A549 (cell line): ENCODE data around the gene COL2A1. TPM values are rescaled to one million over a fixed set of nuclear protein-coding genes. Genes with fewer than 3 reads are reported as not detected.

Source experiments
- ATAC-seq, 2 experiments: fragments of 200-7000 bp in 1 of 2; fragments of >200 bp in 1 of 2; cut with Nextera tagmentation in 1 of 2; cut with Tn5 transposase in 1 of 2; 3 replicates each; pipeline versions ENCODE4 v1.8.0 to v1.9.1; 2018 to 2020; ENCODE audit warnings: mild to moderate bottlenecking in 1 of 2, moderate library complexity in 1 of 2
- CTCF ChIA-PET: fragments of 300-600 bp; sonication (Branson Sonifier 250); formaldehyde crosslinking; extraction: SDS; loops from one replicate; lab custom pipeline; 2021; ENCODE audit warnings: antibody characterized with exemption, inconsistent platforms; lab: Yijun Ruan, JAX
- POLR2A ChIA-PET: fragments of 350-600 bp; formaldehyde crosslinking; extraction: SDS; loops from one replicate; lab custom pipeline; 2021; ENCODE audit warnings: antibody characterized with exemption, inconsistent platforms; lab: Yijun Ruan, JAX
- DNase-seq, 2 experiments: peaks; one replicate each; pipeline versions ENCODE4 v3.0.0 to v3.0.0-alpha.2; 2011 to 2016; ENCODE audit warnings: low read depth in 1 of 2, low spot score in 1 of 2
- FAIRE-seq: peaks from 2 replicates; lab custom pipeline; 2011; peaks lifted over from hg19 to GRCh38; lab: Jason Lieb, UNC
- H3K27ac ChIP-seq, 2 experiments: fragments of >200 bp; sonication (Bioruptor Twin); formaldehyde crosslinking; 3 replicates each; pipeline ENCODE4 v1.5.1; 2016 to 2017
- H3K4me1 ChIP-seq: fragments of >200 bp; sonication (Bioruptor Twin); formaldehyde crosslinking; 3 replicates; pipeline ENCODE4 v1.6.1; 2016
- H3K4me2 ChIP-seq: fragments of >200 bp; sonication (Bioruptor Twin); formaldehyde crosslinking; 3 replicates; pipeline ENCODE4 v1.6.1; 2016
- H3K4me3 ChIP-seq: fragments of >200 bp; sonication (Bioruptor Twin); formaldehyde crosslinking; 3 replicates; pipeline ENCODE4 v1.5.1; 2016
- H3K9me3 ChIP-seq: fragments of >200 bp; sonication (Bioruptor Twin); formaldehyde crosslinking; 3 replicates; pipeline ENCODE4 v1.6.1; 2016
- FOXS1 ChIP-seq: fragments of 250-450 bp; sonication (Bioruptor Pico); IDR thresholded peaks from 2 replicates; pipeline ENCODE4 v1.5.0; 2020; ENCODE audit warnings: mild to moderate bottlenecking, moderate library complexity
- MAFK ChIP-seq: fragments of 450-650 bp; IDR thresholded peaks from 2 replicates; pipeline ENCODE4 v1.6.1; 2014; ENCODE audit not compliant: partially characterized antibody
- MYC ChIP-seq: IDR thresholded peaks from 2 replicates; pipeline ENCODE4 v1.6.1; 2012; ENCODE audit warnings: mild to moderate bottlenecking, inconsistent platforms, low read length, improper control_type of control experiment, borderline replicate concordance
- NPAS2 ChIP-seq: fragments of 250-450 bp; sonication (Bioruptor Pico); IDR thresholded peaks from 2 replicates; pipeline ENCODE4 v1.8.0; 2022; ENCODE audit warnings: mild to moderate bottlenecking, moderate library complexity, borderline replicate concordance
- NR3C1 ChIP-seq: fragments of >200 bp; sonication (Bioruptor Twin); formaldehyde crosslinking; IDR thresholded peaks from 3 replicates; pipeline ENCODE4 v1.6.1; 2017
- PBX3 ChIP-seq: IDR thresholded peaks from 2 replicates; pipeline ENCODE4 v1.6.1; 2012
- PHF8 ChIP-seq: fragments of 200-600 bp; sonication (generic); IDR thresholded peaks from 2 replicates; pipeline ENCODE4 v1.6.1; 2016; ENCODE audit warnings: low read depth, mild to moderate bottlenecking, antibody characterized with exemption, moderate library complexity, borderline replicate concordance
- POLR2AphosphoS2 ChIP-seq: conservative IDR thresholded peaks from 2 replicates; pipeline ENCODE4 v1.6.1; 2012; ENCODE audit warnings: low read length, improper control_type of control experiment, inconsistent platforms
- RARB ChIP-seq: fragments of 250-450 bp; sonication (Bioruptor Pico); IDR thresholded peaks from 2 replicates; pipeline ENCODE4 v1.8.0; 2021; ENCODE audit warnings: mild to moderate bottlenecking, moderate library complexity
- RFX5 ChIP-seq: fragments of 450-650 bp; IDR thresholded peaks from 2 replicates; pipeline ENCODE4 v1.7.1; 2014; ENCODE audit warnings: antibody characterized with exemption, mild to moderate bottlenecking, moderate library complexity
- RNF2 ChIP-seq: fragments of 200-600 bp; sonication (generic); IDR thresholded peaks from 2 replicates; pipeline ENCODE4 v1.6.1; 2016; ENCODE audit warnings: low read depth, mild to moderate bottlenecking, antibody characterized with exemption, moderate library complexity, borderline replicate concordance
- SREBF2 ChIP-seq: fragments of 450-650 bp; IDR thresholded peaks from 2 replicates; pipeline ENCODE4 v1.6.1; 2014; ENCODE audit warnings: mild to moderate bottlenecking, moderate library complexity
- TFCP2L1 ChIP-seq: fragments of 250-450 bp; sonication (Bioruptor Pico); IDR thresholded peaks from 2 replicates; pipeline ENCODE4 v1.5.0; 2021; ENCODE audit warnings: mild to moderate bottlenecking
- USF2 ChIP-seq: fragments of 450-650 bp; IDR thresholded peaks from 2 replicates; pipeline ENCODE4 v1.6.1; 2014; ENCODE audit warnings: antibody characterized with exemption
- ZC3H11A ChIP-seq: fragments of 450-650 bp; IDR thresholded peaks from 2 replicates; pipeline ENCODE4 v1.6.1; 2014; ENCODE audit warnings: antibody characterized with exemption, mild to moderate bottlenecking
- ZFP36 ChIP-seq: fragments of 450-650 bp; IDR thresholded peaks from 2 replicates; pipeline ENCODE4 v1.6.1; 2014; ENCODE audit warnings: borderline replicate concordance; ENCODE audit not compliant: partially characterized antibody
- ZNF302 ChIP-seq: fragments of 250-450 bp; sonication (Bioruptor Pico); IDR thresholded peaks from 2 replicates; pipeline ENCODE4 v1.9.0; 2021; ENCODE audit warnings: inconsistent platforms, mild to moderate bottlenecking, moderate library complexity
- ZSCAN20 ChIP-seq: fragments of 250-450 bp; sonication (Bioruptor Pico); IDR thresholded peaks from 2 replicates; pipeline ENCODE4 v1.8.0; 2022; ENCODE audit warnings: mild to moderate bottlenecking, moderate library complexity
- WGBS: methylation state at CpG from one replicate; pipeline ENCODE4 v1.1.6; 2017; ENCODE audit errors: missing lambda C conversion rate; 5-methylcytosine and 5-hydroxymethylcytosine counted together
- polyA plus RNA-seq, 4 experiments: library from polyadenylated mRNA; depleted of rRNA in 3 of 4; stranded (reverse); fragments of >200 nt; fragmentation: RNase III in 1 of 4; extraction: RNeasy Plus Mini Kit Qiagen cat#74134 plus additional on column Dnase treatment in 1 of 4; gene quantifications; 2 replicates in 3 of 4; 3 replicates in 1 of 4; pipeline ENCODE4 v1.2.3, GENCODE V29; 2011 to 2017
- TF ChIP-seq, protein P1 (sequence below): IDR thresholded peaks from 2 replicates; pipeline ENCODE4 v1.6.1; 2012; ENCODE audit warnings: low read depth, borderline replicate concordance
- TF ChIP-seq, protein P2 (sequence below): fragments of 250-450 bp; sonication (Bioruptor Pico); IDR thresholded peaks from 2 replicates; pipeline ENCODE4 v1.5.0; 2020; ENCODE audit warnings: low read depth, mild to moderate bottlenecking, moderate library complexity
- TF ChIP-seq, protein P3 (sequence below): fragments of 200-600 bp; sonication (generic); IDR thresholded peaks from 2 replicates; pipeline ENCODE4 v1.6.1; 2016; ENCODE audit warnings: antibody characterized with exemption, mild to moderate bottlenecking, moderate library complexity
- TF ChIP-seq, protein P4 (sequence below): fragments of >200 bp; sonication (Bioruptor Twin); formaldehyde crosslinking; IDR thresholded peaks from 2 replicates; pipeline ENCODE4 v1.6.1; 2016

COL2A1 gene
- polyA plus RNA-seq, 2 of the 4 experiments (the other 2 are of a cell fraction), result 0.01 TPM; not detected in 1

DNA sequence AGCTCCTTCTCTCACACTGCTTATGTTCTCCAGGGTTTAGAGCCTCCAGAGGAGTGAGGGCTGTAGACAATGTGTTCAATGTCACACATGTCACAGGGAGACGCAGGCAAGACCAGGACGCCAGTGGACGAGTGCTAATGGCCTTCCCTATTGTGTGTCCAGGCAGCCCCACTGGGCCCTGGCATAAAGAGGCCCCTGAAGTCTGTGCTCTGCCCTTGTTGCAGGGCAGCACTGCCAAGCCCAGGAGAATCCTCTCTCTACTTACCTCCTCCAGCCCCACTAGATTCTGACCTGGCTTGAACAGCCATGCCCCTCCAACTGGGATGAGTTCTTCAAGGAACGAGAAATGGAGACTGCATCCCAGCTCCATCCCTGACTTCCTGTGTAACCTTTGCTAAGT is 65.7 kb downstream of the COL2A1 start:
- TF ChIP-seq RFX5 (no peak), MAFK (no peak), ZSCAN20 (CRISPR knock-in tag) (no peak)
- TF ChIP-seq, protein P1, sequence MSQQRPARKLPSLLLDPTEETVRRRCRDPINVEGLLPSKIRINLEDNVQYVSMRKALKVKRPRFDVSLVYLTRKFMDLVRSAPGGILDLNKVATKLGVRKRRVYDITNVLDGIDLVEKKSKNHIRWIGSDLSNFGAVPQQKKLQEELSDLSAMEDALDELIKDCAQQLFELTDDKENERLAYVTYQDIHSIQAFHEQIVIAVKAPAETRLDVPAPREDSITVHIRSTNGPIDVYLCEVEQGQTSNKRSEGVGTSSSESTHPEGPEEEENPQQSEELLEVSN, result no peak
- no peaks in the 10 kb centered on the region for H3K4me1 ChIP-seq
- H3K9me3 ChIP-seq, result no peaks in the 10 kb centered on the region
- DNase-seq (no peak), ATAC-seq (no peak), FAIRE-seq (no peak)
- ChIA-PET POLR2A (no interaction called here), CTCF (interaction anchor here (0.6 to 4.1 kb wide), 6 partner anchors 9 to 681 kb away, joined by 3 to 12 read pairs (median 4); partner anchors contain the start of gene VDR)
- H3K27ac ChIP-seq, result no peak overlapping the region
- 90% methylated on average over 4 of the region's 4 CpGs for whole genome bisulfite sequencing
- no peak overlapping the region for H3K4me3 ChIP-seq
- no peak overlapping the region for H3K4me2 ChIP-seq

DNA sequence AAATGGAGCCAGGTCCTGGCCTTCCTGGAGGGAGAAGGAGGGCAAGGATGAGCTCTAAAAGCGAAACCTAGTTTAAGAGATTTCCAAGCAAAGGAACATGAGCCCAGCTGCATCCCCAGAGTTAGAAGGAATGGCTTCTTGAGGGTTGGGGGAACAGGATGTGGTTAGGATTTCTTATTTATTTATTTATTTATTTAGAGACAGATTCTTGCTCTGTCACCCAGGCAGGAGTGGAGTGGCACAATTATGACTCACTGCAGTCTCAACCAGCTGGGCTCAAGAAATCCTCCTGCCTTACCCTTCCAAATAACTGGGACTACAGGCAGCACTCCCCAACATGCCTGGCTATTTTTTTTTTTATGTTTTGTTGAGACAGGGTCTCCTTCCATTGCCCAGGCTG is 66.2 kb downstream of the COL2A1 start:
- POLR2A ChIA-PET, result no interaction called here
- Histone ChIP-seq H3K9me3 (no peaks in the 10 kb centered on the region), H3K4me3 (no peak overlapping the region), H3K4me1 (no peaks in the 10 kb centered on the region), H3K4me2 (no peak overlapping the region), H3K27ac (no peak overlapping the region)
- 88% methylated on average over 1 of the region's 1 CpG for WGBS
- CTCF ChIA-PET, result interaction anchor here (0.6 to 4.1 kb wide), 5 partner anchors 9 to 682 kb away, joined by 3 to 12 read pairs (median 4); partner anchors contain the start of gene VDR
- FAIRE-seq, result no peak
- no peak for TF ChIP-seq FOXS1 (CRISPR knock-in tag)
- TF ChIP-seq, protein P2, sequence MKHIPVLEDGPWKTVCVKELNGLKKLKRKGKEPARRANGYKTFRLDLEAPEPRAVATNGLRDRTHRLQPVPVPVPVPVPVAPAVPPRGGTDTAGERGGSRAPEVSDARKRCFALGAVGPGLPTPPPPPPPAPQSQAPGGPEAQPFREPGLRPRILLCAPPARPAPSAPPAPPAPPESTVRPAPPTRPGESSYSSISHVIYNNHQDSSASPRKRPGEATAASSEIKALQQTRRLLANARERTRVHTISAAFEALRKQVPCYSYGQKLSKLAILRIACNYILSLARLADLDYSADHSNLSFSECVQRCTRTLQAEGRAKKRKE (CRISPR knock-in tag), result no peak
- no peak for TF ChIP-seq USF2
- TF ChIP-seq ZC3H11A, result no peak
- TF ChIP-seq SREBF2, result no peak
- no peak for TF ChIP-seq PBX3
- no peak for TF ChIP-seq RNF2
- no peak for TF ChIP-seq ZFP36
- no peak for ATAC-seq
- DNase-seq, result no peak

DNA sequence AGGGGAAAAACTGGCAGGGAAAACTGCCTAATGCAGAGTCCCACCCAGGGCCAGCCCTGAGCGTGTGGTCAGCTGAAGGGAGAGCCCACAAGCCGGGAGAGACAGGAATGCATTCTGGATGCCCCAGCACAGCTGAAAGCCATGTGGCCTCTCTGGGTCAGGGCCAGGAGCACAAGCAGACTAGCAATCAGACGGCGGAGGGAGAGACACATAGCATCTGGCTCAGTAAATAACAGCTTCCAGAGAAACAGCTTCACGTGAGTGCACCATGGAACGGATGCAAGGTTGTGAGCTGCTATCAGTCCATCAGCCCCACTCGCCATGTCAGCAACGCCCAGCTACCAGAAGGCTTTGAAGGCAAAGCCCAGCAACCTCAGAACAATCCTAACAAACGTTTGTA is 69.1 kb downstream of the COL2A1 start:
- FAIRE-seq (no peak), DNase-seq (no peak), ATAC-seq (no peak)
- Histone ChIP-seq H3K9me3 (no peaks in the 10 kb centered on the region), H3K4me2 (no peak overlapping the region), H3K4me3 (no peak overlapping the region), H3K27ac (no peak overlapping the region)
- 61% methylated on average over 9 of the region's 9 CpGs for WGBS
- POLR2A ChIA-PET, result no interaction called here
- CTCF ChIA-PET, result interaction anchor here (0.6 to 4.1 kb wide), 4 partner anchors 12 to 41 kb away, joined by 3 to 12 read pairs (median 8); no protein-coding TSS in a partner anchor
- TF ChIP-seq PHF8, result no peak
- TF ChIP-seq, all 56 proteins: peak for 0
- H3K4me1 ChIP-seq, result no peaks in the 10 kb centered on the region

GRCh38 chr12:47931187-47931586 is 73.1 kb downstream of the COL2A1 start:
- Histone ChIP-seq H3K4me3 (no peak overlapping the region), H3K4me2 (no peak overlapping the region), H3K4me1 (no peaks in the 10 kb centered on the region), H3K27ac (no peak overlapping the region), H3K9me3 (no peaks in the 10 kb centered on the region)
- FAIRE-seq, result no peak
- DNase-seq, result no peak
- POLR2A ChIA-PET, result no interaction called here
- CTCF ChIA-PET, result no interaction called here
- no peak for ATAC-seq
- WGBS, result 20% methylated on average over 1 of the region's 1 CpG
- no peak for TF ChIP-seq TFCP2L1 (CRISPR knock-in tag)
- TF ChIP-seq POLR2AphosphoS2, result no peak
- no peak for TF ChIP-seq NR3C1
- no peak for TF ChIP-seq NPAS2 (CRISPR knock-in tag)
- TF ChIP-seq RARB, result no peak
- no peak for TF ChIP-seq ZNF302 (CRISPR knock-in tag)
- no peak for TF ChIP-seq USF2
- TF ChIP-seq, protein P3, sequence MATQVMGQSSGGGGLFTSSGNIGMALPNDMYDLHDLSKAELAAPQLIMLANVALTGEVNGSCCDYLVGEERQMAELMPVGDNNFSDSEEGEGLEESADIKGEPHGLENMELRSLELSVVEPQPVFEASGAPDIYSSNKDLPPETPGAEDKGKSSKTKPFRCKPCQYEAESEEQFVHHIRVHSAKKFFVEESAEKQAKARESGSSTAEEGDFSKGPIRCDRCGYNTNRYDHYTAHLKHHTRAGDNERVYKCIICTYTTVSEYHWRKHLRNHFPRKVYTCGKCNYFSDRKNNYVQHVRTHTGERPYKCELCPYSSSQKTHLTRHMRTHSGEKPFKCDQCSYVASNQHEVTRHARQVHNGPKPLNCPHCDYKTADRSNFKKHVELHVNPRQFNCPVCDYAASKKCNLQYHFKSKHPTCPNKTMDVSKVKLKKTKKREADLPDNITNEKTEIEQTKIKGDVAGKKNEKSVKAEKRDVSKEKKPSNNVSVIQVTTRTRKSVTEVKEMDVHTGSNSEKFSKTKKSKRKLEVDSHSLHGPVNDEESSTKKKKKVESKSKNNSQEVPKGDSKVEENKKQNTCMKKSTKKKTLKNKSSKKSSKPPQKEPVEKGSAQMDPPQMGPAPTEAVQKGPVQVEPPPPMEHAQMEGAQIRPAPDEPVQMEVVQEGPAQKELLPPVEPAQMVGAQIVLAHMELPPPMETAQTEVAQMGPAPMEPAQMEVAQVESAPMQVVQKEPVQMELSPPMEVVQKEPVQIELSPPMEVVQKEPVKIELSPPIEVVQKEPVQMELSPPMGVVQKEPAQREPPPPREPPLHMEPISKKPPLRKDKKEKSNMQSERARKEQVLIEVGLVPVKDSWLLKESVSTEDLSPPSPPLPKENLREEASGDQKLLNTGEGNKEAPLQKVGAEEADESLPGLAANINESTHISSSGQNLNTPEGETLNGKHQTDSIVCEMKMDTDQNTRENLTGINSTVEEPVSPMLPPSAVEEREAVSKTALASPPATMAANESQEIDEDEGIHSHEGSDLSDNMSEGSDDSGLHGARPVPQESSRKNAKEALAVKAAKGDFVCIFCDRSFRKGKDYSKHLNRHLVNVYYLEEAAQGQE, result no peak
- no peak for TF ChIP-seq MYC
- TF ChIP-seq, protein P4, sequence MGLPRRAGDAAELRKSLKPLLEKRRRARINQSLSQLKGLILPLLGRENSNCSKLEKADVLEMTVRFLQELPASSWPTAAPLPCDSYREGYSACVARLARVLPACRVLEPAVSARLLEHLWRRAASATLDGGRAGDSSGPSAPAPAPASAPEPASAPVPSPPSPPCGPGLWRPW, result no peak
- no peak for TF ChIP-seq ZSCAN20 (CRISPR knock-in tag)
